Heart left ventricle (tissue), 16 donors: ENCODE data around the gene ESR2. TPM values are rescaled to one million over a fixed set of nuclear protein-coding genes. Genes with fewer than 3 reads are reported as not detected.
A peak's percentile ranks its signal among the peaks of the same experiment; 100 is the strongest.

ENCODE experiments used
- ATAC-seq, 4 donors: fragments of 200-7000 bp; cut with Tn5 transposase; one replicate each; pipeline ENCODE4 v1.9.1; 2020 to 2022; ENCODE audit warnings: moderate library complexity in 4 of 4, mild to moderate bottlenecking in 3 of 4, moderate number of reproducible peaks in 1 of 4
- DNase-seq, 5 donors: peaks; one replicate each; pipeline ENCODE4 v3.0.0-alpha.2; 2020
- H3K27ac ChIP-seq, 12 donors: fragments of 200-600 bp; sonication (generic) in 4 of 12; one replicate each; pipeline versions ENCODE4 v1.5.0 to v1.8.0; 2016 to 2022; ENCODE audit warnings: mild to moderate bottlenecking in 2 of 12
- H3K27me3 ChIP-seq, 9 donors: fragments of 200-600 bp; sonication (generic) in 2 of 9; one replicate each; pipeline versions ENCODE4 v1.5.1 to v1.8.0; 2016 to 2022; ENCODE audit warnings: mild to moderate bottlenecking in 3 of 9
- H3K36me3 ChIP-seq, 9 donors: fragments of 200-600 bp; sonication (generic) in 2 of 9; one replicate each; pipeline versions ENCODE4 v1.5.0 to v1.8.0; 2018 to 2022; ENCODE audit warnings: mild to moderate bottlenecking in 2 of 9
- H3K4me1 ChIP-seq, 12 donors: fragments of 200-600 bp; sonication (generic) in 4 of 12; one replicate each; pipeline versions ENCODE4 v1.5.0 to v1.8.0; 2016 to 2022; ENCODE audit warnings: mild to moderate bottlenecking in 3 of 12
- H3K4me3 ChIP-seq, 12 donors: fragments of 200-600 bp; sonication (generic) in 4 of 12; one replicate each; pipeline versions ENCODE4 v1.5.0 to v1.8.0; 2017 to 2022; ENCODE audit warnings: mild to moderate bottlenecking in 9 of 12, moderate library complexity in 4 of 12
- H3K9me3 ChIP-seq, 12 donors: fragments of 200-600 bp; sonication (generic) in 4 of 12; one replicate each; pipeline versions ENCODE4 v1.5.0 to v1.8.0; 2016 to 2022; ENCODE audit warnings: mild to moderate bottlenecking in 1 of 12
- POLR2A ChIP-seq, 2 donors: fragments of 450-650 bp; IDR thresholded peaks; one replicate each; pipeline ENCODE4 v1.6.1; 2017; ENCODE audit warnings: antibody characterized with exemption in 2 of 2, mild to moderate bottlenecking in 2 of 2, moderate library complexity in 2 of 2
- WGBS, 4 donors: extraction: QIAGEN DNeasy Blood & Tissue Kit in 2 of 4; methylation state at CpG; one replicate each; pipeline versions ENCODE4 v1.1.5 to v1.1.7; 2013 to 2018; 5-methylcytosine and 5-hydroxymethylcytosine counted together
- intact Hi-C, 10 donors: fragments of 100-400 bp; cut with DNase I; formaldehyde crosslinking; loops; one replicate each; pipeline versions ENCODE4 v1.11.1 to v1.14.2; 2022
- polyA plus RNA-seq, 2 donors: library from polyadenylated mRNA; stranded (reverse); fragments of 200-250 nt; gene quantifications; one replicate each; pipeline ENCODE4 v1.2.3, GENCODE V29; 2013
- total RNA-seq, 9 donors: library from RNA; depleted of rRNA in 2 of 9; stranded (reverse); fragments of >200 nt in 2 of 9; fragmentation: NEBNext Ultra II Directional in 3 of 9; extraction: Animal tissue kit (Norgen Biotek cat#: 25700) in 3 of 9; gene quantifications; one replicate each; pipeline versions ENCODE4 v1.1.0 to v1.2.4, GENCODE V29; 2016 to 2023
- TF ChIP-seq, protein P1 (sequence below), 12 donors: fragments of 200-600 bp; sonication (generic) in 4 of 12; IDR thresholded peaks; one replicate each; pipeline versions ENCODE4 v1.5.0 to v1.8.0; 2018 to 2022; ENCODE audit warnings: antibody characterized with exemption in 12 of 12, mild to moderate bottlenecking in 5 of 12
- donor health status: ischemic (EF 13 %, LVEDD 7.1; RV severe dilation, severe dysfunction).
- donor health status: healthy with polysubstance abuse.
- donor health status: DM: no; HTN: yes; CAD: no.
- donor health status: DM: no; HTN: no; CAD: no.
- donor health status: ischemic (EF 25% LVEDD 6.9; RV normal size, moderate dysfunction).
- donor health status: ischemic (EF 25% LVEDD 5.7; RV mildly dilated, moderate dysfunction).
- donor health status: healthy.
- donor health status: DM: yes; HTN: yes; CAD: no.
- donor health status: ischemic (EF 35%, LVEDD 5.7; RV mildly dilated, moderate dysfunction).
- donor health status: nonischemic (EF 11% LVEDD 7.7; RV severe dilation, severe dysfunction).
- donor health status: DM: yes; HTN: yes; CAD: no.
- donor health status: PGD.
- donor health status: ischemic (EF 29% LVEDD 5.4; RV normal size, mild dysfunction).
- donor health status: nonischemic (EF 23%, LVEDD 6.1; RV moderate dilation, normal function).

Gene ESR2
- total and polyA plus RNA-seq, 11 donors, result 0.15 to 1.7 (median 0.61) TPM

DNA sequence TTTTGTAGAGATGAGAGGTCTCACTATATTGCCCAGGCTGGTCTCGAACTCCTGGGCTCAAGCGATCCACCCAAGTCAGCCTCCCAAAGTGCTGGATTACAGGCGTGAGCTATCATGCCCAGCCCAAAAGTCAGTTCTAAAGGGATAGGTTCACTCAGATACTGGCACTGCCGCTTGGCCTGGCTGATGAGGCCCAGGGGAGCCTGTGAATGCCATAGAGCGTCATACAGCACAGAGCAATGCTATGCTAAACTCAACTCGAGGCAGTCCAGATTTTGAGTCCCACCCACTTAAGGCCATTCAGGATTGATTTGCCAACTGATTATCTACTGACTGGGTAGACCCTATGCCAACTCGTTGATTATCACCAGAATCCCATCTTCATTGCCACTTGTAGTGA lies 179.4 kb downstream of the ESR2 start:
- 90 to 95% (median 94%) methylated on average over 6 to 7 of the region's 7 CpGs for WGBS, 4 donors
- TF ChIP-seq, protein P1, sequence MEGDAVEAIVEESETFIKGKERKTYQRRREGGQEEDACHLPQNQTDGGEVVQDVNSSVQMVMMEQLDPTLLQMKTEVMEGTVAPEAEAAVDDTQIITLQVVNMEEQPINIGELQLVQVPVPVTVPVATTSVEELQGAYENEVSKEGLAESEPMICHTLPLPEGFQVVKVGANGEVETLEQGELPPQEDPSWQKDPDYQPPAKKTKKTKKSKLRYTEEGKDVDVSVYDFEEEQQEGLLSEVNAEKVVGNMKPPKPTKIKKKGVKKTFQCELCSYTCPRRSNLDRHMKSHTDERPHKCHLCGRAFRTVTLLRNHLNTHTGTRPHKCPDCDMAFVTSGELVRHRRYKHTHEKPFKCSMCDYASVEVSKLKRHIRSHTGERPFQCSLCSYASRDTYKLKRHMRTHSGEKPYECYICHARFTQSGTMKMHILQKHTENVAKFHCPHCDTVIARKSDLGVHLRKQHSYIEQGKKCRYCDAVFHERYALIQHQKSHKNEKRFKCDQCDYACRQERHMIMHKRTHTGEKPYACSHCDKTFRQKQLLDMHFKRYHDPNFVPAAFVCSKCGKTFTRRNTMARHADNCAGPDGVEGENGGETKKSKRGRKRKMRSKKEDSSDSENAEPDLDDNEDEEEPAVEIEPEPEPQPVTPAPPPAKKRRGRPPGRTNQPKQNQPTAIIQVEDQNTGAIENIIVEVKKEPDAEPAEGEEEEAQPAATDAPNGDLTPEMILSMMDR (IDR thresholded peaks at IDR 0.05), result no peak
- Histone ChIP-seq H3K4me3 (no peak overlapping the region), H3K27me3 (no peaks in the 10 kb centered on the region), H3K36me3 (peaks cover 0 to 62% (median 47%) of the 10 kb centered on the region in 9 donors), H3K27ac (peak overlapping the region in 2 of 12 donors; percentile 36 to 60), H3K9me3 (no peaks in the 10 kb centered on the region), H3K4me1 (peaks cover 0 to 11% (median 4%) of the 10 kb centered on the region in 12 donors)
- ATAC-seq, result no peak
- intact Hi-C loops, result no loop called here
- DNase-seq, result no peak

DNA sequence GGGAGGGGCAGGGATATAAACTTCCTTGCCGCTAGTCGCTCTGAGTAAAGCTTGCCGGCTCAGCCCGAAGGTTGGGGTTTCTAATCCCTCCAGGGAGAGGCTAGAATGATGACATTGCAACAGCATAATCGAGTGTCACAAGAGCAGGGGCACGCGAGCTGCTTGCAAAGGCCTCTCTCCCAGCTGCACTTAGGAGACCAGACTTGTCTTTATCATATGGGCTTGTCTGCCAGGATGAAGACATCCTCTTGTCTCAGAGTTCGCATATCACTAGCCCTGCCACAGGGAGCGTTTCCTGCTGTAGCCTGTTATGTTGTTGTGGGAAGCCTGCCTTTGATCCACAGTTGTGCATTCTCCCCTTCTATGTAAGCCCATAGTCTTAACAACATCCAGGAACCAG lies 180.0 kb downstream of the ESR2 start:
- H3K9me3 ChIP-seq, result no peaks in the 10 kb centered on the region
- H3K36me3 ChIP-seq, result peaks cover 0 to 62% (median 47%) of the 10 kb centered on the region in 9 donors
- no peaks in the 10 kb centered on the region for H3K27me3 ChIP-seq
- H3K27ac ChIP-seq, result peak overlapping the region in 6 of 12 donors; percentile 14 to 60 (median 38)
- no peak overlapping the region for H3K4me3 ChIP-seq
- H3K4me1 ChIP-seq, result peaks cover 0 to 11% (median 4%) of the 10 kb centered on the region in 12 donors
- peak in 3 of 4 donors; percentile 2 to 35 (median 10) for ATAC-seq
- WGBS, 4 donors, result 55 to 71% (median 64%) methylated on average over 9 of the region's 9 CpGs
- TF ChIP-seq, protein P1 (IDR thresholded peaks at IDR 0.05), result no peak
- TF ChIP-seq POLR2A (IDR thresholded peaks at IDR 0.05), result no peak
- intact Hi-C loops, result no loop called here
- DNase-seq, result no peak

DNA sequence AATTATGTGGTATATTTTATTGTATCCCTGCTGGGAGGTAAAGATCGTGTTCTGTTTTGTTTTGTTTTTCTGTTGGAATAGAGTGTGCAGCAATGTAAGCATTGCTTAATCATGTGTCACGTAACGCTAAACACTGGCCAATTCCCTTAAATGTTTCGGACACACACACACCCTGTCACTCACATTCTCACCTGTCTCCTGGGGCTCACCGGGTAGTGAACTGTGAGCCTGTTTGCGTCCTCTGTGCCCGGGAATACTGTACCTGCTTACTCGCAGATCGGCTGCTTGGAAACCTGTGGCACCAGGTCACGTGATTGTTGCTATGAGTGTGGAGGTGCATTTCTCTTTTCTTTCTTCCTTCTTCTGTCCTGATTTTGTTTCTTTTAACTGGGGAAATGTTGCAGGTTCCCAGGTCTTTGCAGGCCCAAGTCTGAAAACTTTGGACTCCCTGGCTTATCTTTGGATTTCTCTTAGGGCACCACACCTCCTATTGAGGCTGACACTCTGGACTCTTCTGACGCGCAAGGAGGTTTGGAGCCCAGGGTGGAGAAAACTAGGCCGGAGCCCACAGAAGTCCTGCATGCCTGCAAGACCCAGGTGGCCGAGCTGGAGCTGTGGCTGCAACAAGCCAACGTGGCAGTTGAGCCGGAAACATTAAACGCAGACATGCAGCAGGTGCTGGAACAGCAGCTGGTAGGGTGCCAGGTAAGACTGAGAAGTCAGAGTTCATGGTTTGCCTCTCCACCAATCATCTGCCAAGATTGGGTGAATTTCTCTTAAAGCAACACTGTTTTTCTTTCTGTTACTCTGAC lies 181.1 kb downstream of the ESR2 start:
- peak; percentile 33 to 57 (median 44) for ATAC-seq

DNA sequence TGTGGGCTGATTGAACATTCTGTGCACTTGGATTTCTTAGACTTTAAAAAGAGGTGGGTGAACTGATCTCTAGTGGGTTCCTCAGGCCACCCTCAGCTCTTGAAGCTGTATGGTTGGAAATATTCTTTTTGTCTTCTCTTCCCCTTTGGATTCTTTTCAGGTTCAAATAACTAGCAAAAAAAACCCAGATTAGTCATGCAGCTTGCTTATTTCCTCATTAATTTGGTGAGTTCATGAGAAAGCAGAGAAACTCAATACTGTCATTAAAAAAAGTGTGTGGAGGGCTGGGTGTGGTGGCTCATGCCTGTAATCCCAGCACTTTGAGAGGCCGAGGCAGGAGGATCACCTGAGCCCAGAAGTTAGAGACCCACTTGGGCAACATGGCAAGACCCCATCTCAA lies 183.4 kb downstream of the ESR2 start:
- intact Hi-C loops, result no loop called here
- WGBS, 4 donors, result 97 to 100% (median 98%) methylated on average over 1 of the region's 1 CpG
- Histone ChIP-seq H3K36me3 (peaks cover 0 to 84% (median 64%) of the 10 kb centered on the region in 9 donors), H3K4me1 (peaks cover 0 to 6% (median 1%) of the 10 kb centered on the region in 12 donors), H3K9me3 (no peaks in the 10 kb centered on the region), H3K27ac (no peak overlapping the region), H3K4me3 (no peak overlapping the region), H3K27me3 (no peaks in the 10 kb centered on the region)
- no peak for TF ChIP-seq POLR2A (IDR thresholded peaks at IDR 0.05)
- TF ChIP-seq, protein P1 (IDR thresholded peaks at IDR 0.05), result no peak
- DNase-seq (no peak), ATAC-seq (no peak)

More for the DNA sequence above, 181.1 kb downstream of the ESR2 start:
- Histone ChIP-seq H3K27ac (peak overlapping the region in 7 of 12 donors; percentile 0 to 60 (median 37)), H3K4me3 (peak overlapping the region in 4 of 12 donors; percentile 2 to 28 (median 21)), H3K36me3 (peaks cover 0 to 72% (median 52%) of the 10 kb centered on the region in 9 donors), H3K9me3 (no peaks in the 10 kb centered on the region), H3K27me3 (no peaks in the 10 kb centered on the region), H3K4me1 (peaks cover 0 to 8% (median 4%) of the 10 kb centered on the region in 12 donors)
- no peak for TF ChIP-seq POLR2A (IDR thresholded peaks at IDR 0.05)
- TF ChIP-seq, protein P1 (IDR thresholded peaks at IDR 0.05), result no peak
- intact Hi-C loops, result no loop called here
- peak in 2 of 5 donors; percentile 32 to 50 for DNase-seq
- WGBS, 4 donors, result 73 to 86% (median 77%) methylated on average over 17 of the region's 17 CpGs
